IPS-11a (cell line): Measurements from ENCODE around the gene TRAPPC12.
"Not testable (repeated sequence)": the region's sequence is repeated elsewhere in the genome, so short reads cannot be mapped to it uniquely, and the experiment has no call there.

Experiments
- H3K4me3 ChIP-seq: one replicate; pipeline ENCODE4 v1.5.1; 2013; ENCODE audit warnings: low read depth, low read length, control low read depth

Gene TRAPPC12

GRCh38 chr2:3368261-3368722, 11.2 kb upstream of the TRAPPC12 start:
- H3K4me3 ChIP-seq: no peak overlapping the region

- not testable (repeated sequence) for H3K4me3 ChIP-seq
Observed at GRCh38 chr2:3369340-3370181, 9.9 kb upstream of the TRAPPC12 start.

- peak overlapping the region; percentile 98 for H3K4me3 ChIP-seq
Observed at GRCh38 chr2:3376821-3377220, 2.7 kb upstream of the TRAPPC12 start.

- H3K4me3 ChIP-seq: peak overlapping the region; percentile 98
Observed at GRCh38 chr2:3377279-3377611, 2.2 kb upstream of the TRAPPC12 start.

GRCh38 chr2:3377612-3378432, 1.7 kb upstream of the TRAPPC12 start, which contains the start of gene EIPR1:
EIPR1 (minus strand) TSS chr2:3377818; CDS start chr2:3377689, 129 bp downstream.
- H3K4me3 ChIP-seq: peak within 1 kb of the TSS; percentile 98

- peak overlapping the region; percentile 69 for H3K4me3 ChIP-seq
Observed at GRCh38 chr2:3379339-3379646, 201 bp upstream of the TRAPPC12 start.

- no peak overlapping the region for H3K4me3 ChIP-seq
Observed at GRCh38 chr2:3386448-3386958, 7.0 kb downstream of the TRAPPC12 start.

- no peak overlapping the region for H3K4me3 ChIP-seq
Observed at GRCh38 chr2:3387011-3387410, 7.5 kb downstream of the TRAPPC12 start.

- H3K4me3 ChIP-seq: no peak overlapping the region
Observed at GRCh38 chr2:3387644-3388411, 8.3 kb downstream of the TRAPPC12 start.

GRCh38 chr2:3388412-3388738, 8.9 kb downstream of the TRAPPC12 start:
- H3K4me3 ChIP-seq: no peak overlapping the region

- H3K4me3 ChIP-seq: no peak overlapping the region
Observed at GRCh38 chr2:3389193-3389592, 9.7 kb downstream of the TRAPPC12 start.

GRCh38 chr2:3390041-3390440, 10.5 kb downstream of the TRAPPC12 start:
- H3K4me3 ChIP-seq: no peak overlapping the region

GRCh38 chr2:3392216-3392615, 12.7 kb downstream of the TRAPPC12 start:
- H3K4me3 ChIP-seq: no peak overlapping the region

- H3K4me3 ChIP-seq: no peak overlapping the region
Observed at GRCh38 chr2:3396920-3397559, 17.5 kb downstream of the TRAPPC12 start.

GRCh38 chr2:3398857-3399256, 19.4 kb downstream of the TRAPPC12 start:
- H3K4me3 ChIP-seq: no peak overlapping the region

GRCh38 chr2:3399381-3399780, 19.9 kb downstream of the TRAPPC12 start:
- H3K4me3 ChIP-seq: no peak overlapping the region

GRCh38 chr2:3399829-3400228, 20.3 kb downstream of the TRAPPC12 start:
- no peak overlapping the region for H3K4me3 ChIP-seq

GRCh38 chr2:3403587-3404334, 24.3 kb downstream of the TRAPPC12 start:
- no peak overlapping the region for H3K4me3 ChIP-seq

GRCh38 chr2:3404349-3404894, 24.9 kb downstream of the TRAPPC12 start:
- H3K4me3 ChIP-seq: no peak overlapping the region

- no peak overlapping the region for H3K4me3 ChIP-seq
Observed at GRCh38 chr2:3405307-3405706, 25.8 kb downstream of the TRAPPC12 start.
